AG04450 (cell line): Measurements from ENCODE around the gene OAF. TPM values are rescaled to one million over a fixed set of nuclear protein-coding genes. Genes with fewer than 3 reads are reported as not detected.
"Not testable (repeated sequence)": the region's sequence is repeated elsewhere in the genome, so short reads cannot be mapped to it uniquely, and the experiment has no call there.

Experiments used
- CTCF ChIA-PET: fragments of 300-600, 350-600 bp; formaldehyde crosslinking; extraction: SDS; loops from one replicate; lab custom pipeline; 2022; ENCODE audit warnings: antibody characterized with exemption, inconsistent platforms; lab: Charles Lee
- POLR2A ChIA-PET: fragments of 350-600 bp; formaldehyde crosslinking; extraction: SDS; loops from one replicate; lab custom pipeline; 2021; ENCODE audit warnings: antibody characterized with exemption, inconsistent platforms; lab: Yijun Ruan, JAX
- DNase-seq: peaks from one replicate; pipeline ENCODE4 v3.0.0-alpha.2; 2011; ENCODE audit warnings: low read depth, low spot score
- H3K27ac ChIP-seq: one replicate; pipeline ENCODE4 v1.5.1; 2012; ENCODE audit warnings: low read depth, low read length, control low read depth
- H3K27me3 ChIP-seq: one replicate; pipeline ENCODE4 v1.6.0; 2012; ENCODE audit warnings: low read length; ENCODE audit not compliant: control insufficient read depth, insufficient read depth
- H3K4me3 ChIP-seq: 2 replicates; pipeline ENCODE4 v1.5.1; 2011; ENCODE audit warnings: mild to moderate bottlenecking, low read depth, low read length, control low read depth
- H3K9me3 ChIP-seq: 2 replicates; pipeline ENCODE4 v1.5.1; 2012; ENCODE audit warnings: low read length; ENCODE audit not compliant: control insufficient read depth, insufficient read depth
- polyA plus RNA-seq: library from polyadenylated mRNA; depleted of rRNA; stranded (reverse); fragments of >200 nt; gene quantifications from 2 replicates; pipeline ENCODE4 v1.2.3, GENCODE V29; 2011
- TF ChIP-seq, protein P1 (sequence below): IDR thresholded peaks from 2 replicates; pipeline ENCODE4 v1.5.1; 2011; ENCODE audit warnings: low read depth, low read length, control low read depth, inconsistent platforms

OAF gene
- polyA plus RNA-seq, 1 experiment, result 26.6 TPM

DNA sequence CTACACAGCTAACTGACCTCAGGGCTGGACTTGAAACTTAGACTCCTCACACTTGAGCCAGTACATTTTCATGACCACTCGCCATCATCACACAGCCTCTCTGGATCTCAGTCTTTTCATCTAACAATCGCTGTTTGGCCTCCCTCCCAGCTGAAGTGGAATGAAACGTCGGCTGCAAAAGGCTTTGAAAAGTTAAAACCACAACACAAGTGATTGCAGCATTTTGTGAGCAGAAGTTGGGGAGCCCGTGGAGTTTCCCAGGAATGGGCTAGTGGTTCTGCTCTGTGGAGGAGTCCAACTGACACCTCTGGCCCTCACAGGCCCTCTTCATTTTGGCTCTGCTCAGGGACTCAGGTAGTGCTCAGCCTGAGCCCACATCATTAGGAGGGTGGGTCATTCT, 37.0 kb upstream of the OAF start:
- no peak for DNase-seq
- CTCF ChIA-PET, result interaction anchor here (8.7 to 12.1 kb wide), 2 partner anchors 59 to 129 kb away, joined by 148 to 301 read pairs; no protein-coding TSS in a partner anchor
- POLR2A ChIA-PET, result no interaction called here
- Histone ChIP-seq H3K9me3 (no peaks in the 10 kb centered on the region; the same call in 1 of the 2 replicates), H3K4me3 (no peak overlapping the region), H3K27me3 (peaks cover 33% of the 10 kb centered on the region), H3K27ac (no peak overlapping the region)
- TF ChIP-seq, protein P1, sequence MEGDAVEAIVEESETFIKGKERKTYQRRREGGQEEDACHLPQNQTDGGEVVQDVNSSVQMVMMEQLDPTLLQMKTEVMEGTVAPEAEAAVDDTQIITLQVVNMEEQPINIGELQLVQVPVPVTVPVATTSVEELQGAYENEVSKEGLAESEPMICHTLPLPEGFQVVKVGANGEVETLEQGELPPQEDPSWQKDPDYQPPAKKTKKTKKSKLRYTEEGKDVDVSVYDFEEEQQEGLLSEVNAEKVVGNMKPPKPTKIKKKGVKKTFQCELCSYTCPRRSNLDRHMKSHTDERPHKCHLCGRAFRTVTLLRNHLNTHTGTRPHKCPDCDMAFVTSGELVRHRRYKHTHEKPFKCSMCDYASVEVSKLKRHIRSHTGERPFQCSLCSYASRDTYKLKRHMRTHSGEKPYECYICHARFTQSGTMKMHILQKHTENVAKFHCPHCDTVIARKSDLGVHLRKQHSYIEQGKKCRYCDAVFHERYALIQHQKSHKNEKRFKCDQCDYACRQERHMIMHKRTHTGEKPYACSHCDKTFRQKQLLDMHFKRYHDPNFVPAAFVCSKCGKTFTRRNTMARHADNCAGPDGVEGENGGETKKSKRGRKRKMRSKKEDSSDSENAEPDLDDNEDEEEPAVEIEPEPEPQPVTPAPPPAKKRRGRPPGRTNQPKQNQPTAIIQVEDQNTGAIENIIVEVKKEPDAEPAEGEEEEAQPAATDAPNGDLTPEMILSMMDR, result no peak

DNA sequence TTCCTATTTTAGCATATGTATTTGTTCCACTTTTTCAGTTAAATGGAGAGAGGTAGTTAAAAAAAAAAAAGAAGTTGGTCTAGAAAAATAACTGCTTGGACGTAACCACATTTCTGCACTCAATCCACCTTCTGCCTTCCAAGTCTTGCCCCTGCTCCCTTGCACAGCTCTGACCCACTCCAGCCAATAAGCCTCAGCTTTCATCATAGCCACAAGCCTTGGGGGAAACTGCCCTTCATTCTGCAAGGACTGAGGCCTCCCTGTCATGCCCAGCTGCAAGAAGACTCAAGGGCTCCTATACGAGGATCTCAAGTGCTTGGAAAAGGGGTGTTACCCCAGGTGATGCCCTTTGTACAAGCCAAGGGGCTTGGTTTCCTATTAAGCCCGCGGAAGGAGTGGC, 36.0 kb upstream of the OAF start:
- no peak overlapping the region for H3K4me3 ChIP-seq
- ChIA-PET CTCF (interaction anchor here (1.1 to 12.1 kb wide), 3 partner anchors 51 to 128 kb away, joined by 5 to 301 read pairs (median 148); no protein-coding TSS in a partner anchor), POLR2A (no interaction called here)
- H3K27me3 ChIP-seq, result peaks cover 33% of the 10 kb centered on the region
- no peak for DNase-seq
- H3K27ac ChIP-seq, result no peak overlapping the region
- no peaks in the 10 kb centered on the region for H3K9me3 ChIP-seq
- TF ChIP-seq, protein P1, result no peak

DNA sequence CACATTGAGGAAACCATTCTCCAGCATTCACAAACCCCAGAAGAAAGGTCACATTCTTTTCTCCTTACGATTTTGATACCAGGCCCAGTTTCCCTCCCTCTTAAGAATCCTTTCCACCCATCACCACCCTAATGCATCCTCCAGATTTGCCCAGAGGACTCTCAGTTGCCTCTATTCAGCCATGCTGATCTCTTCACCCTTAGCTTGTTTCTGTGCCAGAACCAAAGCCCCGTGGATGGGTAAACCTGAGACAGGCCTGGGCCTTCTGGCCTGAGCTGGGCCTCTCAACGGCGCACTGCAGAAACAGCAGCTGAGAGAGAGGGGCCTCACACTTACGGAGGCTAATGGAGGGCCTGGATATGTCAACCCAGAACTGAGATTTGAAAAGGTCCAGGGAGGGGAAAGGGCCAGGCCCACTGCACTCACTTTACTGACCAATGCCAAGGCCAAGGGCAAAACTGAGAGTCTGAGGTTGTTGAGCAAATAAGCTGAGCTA, 32.2 kb upstream of the OAF start:
- no peak for DNase-seq
- Histone ChIP-seq H3K9me3 (no peaks in the 10 kb centered on the region), H3K27me3 (peaks cover 20% of the 10 kb centered on the region), H3K27ac (no peak overlapping the region), H3K4me3 (no peak overlapping the region)
- TF ChIP-seq, protein P1, result no peak
- ChIA-PET CTCF (interaction anchor here (1.3 to 6.4 kb wide), 6 partner anchors 9 to 157 kb away, joined by 4 to 74 read pairs (median 16); no protein-coding TSS in a partner anchor), POLR2A (interaction anchor here (1.1 kb wide), 1 partner anchor 34 kb away, joined by 3 read pairs; no protein-coding TSS in a partner anchor)

DNA sequence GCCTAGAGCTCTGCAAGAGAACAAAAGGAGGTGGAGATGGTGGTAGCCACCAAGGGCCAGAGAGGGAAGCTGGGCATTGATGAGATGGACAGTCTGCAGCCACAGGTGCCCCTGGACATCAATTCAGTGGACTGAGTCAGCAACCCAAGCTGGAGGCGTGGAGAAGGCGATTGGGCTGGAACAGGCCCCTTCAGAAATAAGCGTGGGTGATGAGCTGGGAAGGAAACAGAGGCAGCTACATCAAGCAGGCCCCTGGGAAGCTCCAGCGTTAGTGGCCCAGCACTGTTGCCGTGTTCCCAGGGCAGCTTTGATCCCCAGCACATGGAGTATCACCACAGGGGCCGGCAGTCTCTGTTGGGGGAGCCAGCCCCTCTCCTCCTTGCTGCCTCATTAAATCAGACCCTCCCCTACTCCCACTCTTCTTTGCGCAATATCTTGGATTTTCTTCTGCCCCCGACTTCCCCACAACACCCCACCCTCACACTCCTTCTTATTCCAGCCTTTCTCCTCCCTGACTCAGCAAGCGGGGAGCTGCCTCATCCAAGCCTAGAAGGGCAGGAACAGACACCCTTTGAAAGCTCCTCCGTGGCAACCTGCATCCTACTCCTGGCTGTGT, 31.7 kb upstream of the OAF start:
- Histone ChIP-seq H3K27ac (no peak overlapping the region), H3K4me3 (no peak overlapping the region), H3K27me3 (peaks cover 14% of the 10 kb centered on the region), H3K9me3 (no peaks in the 10 kb centered on the region)
- ChIA-PET CTCF (interaction anchor here (1.3 to 6.4 kb wide), 6 partner anchors 9 to 156 kb away, joined by 4 to 74 read pairs (median 16); no protein-coding TSS in a partner anchor), POLR2A (interaction anchor here (1.1 kb wide), 1 partner anchor 33 kb away, joined by 3 read pairs; no protein-coding TSS in a partner anchor)
- DNase-seq, result no peak
- TF ChIP-seq, protein P1, result no peak

DNA sequence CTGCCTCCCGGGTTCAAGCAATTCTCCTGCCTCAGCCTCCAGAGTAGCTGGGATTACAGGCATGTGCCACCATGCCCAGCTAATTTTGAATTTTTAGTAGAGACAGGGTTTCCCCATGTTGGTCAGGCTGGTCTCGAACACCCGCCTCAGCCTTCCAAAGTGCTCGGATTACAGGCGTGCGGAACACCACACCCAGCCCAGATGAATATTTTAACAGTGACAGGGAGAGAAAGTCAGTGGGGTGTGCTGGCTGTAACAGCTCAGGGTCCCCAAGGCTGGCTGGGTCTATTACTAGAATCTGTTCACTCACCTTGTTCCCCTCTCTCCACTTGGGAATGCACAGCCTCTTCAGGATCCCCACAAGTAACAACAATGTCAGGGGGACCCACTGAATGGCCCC, 30.8 kb upstream of the OAF start:
- H3K27me3 ChIP-seq, H3K9me3 ChIP-seq, DNase-seq, POLR2A ChIA-PET, H3K4me3 ChIP-seq: not testable (repeated sequence)
- H3K27ac ChIP-seq, result peak overlapping the region; percentile 57
- CTCF ChIA-PET, result interaction anchor here (0.9 to 6.4 kb wide), 6 partner anchors 9 to 121 kb away, joined by 3 to 74 read pairs (median 16); no protein-coding TSS in a partner anchor
